A549 (cell line): ENCODE measurements around the gene SHANK2. TPM values are rescaled to one million over a fixed set of nuclear protein-coding genes. Genes with fewer than 3 reads are reported as not detected.

Experiments used
- ATAC-seq, 2 experiments: fragments of 200-7000 bp in 1 of 2; fragments of >200 bp in 1 of 2; cut with Nextera tagmentation in 1 of 2; cut with Tn5 transposase in 1 of 2; 3 replicates each; pipeline versions ENCODE4 v1.8.0 to v1.9.1; 2018 to 2020; ENCODE audit warnings: mild to moderate bottlenecking in 1 of 2, moderate library complexity in 1 of 2
- CTCF ChIA-PET: fragments of 300-600 bp; sonication (Branson Sonifier 250); formaldehyde crosslinking; extraction: SDS; loops from one replicate; lab custom pipeline; 2021; ENCODE audit warnings: antibody characterized with exemption, inconsistent platforms; lab: Yijun Ruan, JAX
- POLR2A ChIA-PET: fragments of 350-600 bp; formaldehyde crosslinking; extraction: SDS; loops from one replicate; lab custom pipeline; 2021; ENCODE audit warnings: antibody characterized with exemption, inconsistent platforms; lab: Yijun Ruan, JAX
- DNase-seq, 2 experiments: peaks; one replicate each; pipeline versions ENCODE4 v3.0.0 to v3.0.0-alpha.2; 2011 to 2016; ENCODE audit warnings: low read depth in 1 of 2, low spot score in 1 of 2
- FAIRE-seq: peaks from 2 replicates; lab custom pipeline; 2011; peaks lifted over from hg19 to GRCh38; lab: Jason Lieb, UNC
- H3K27ac ChIP-seq, 2 experiments: fragments of >200 bp; sonication (Bioruptor Twin); formaldehyde crosslinking; 3 replicates each; pipeline ENCODE4 v1.5.1; 2016 to 2017
- H3K4me1 ChIP-seq: fragments of >200 bp; sonication (Bioruptor Twin); formaldehyde crosslinking; 3 replicates; pipeline ENCODE4 v1.6.1; 2016
- H3K4me2 ChIP-seq: fragments of >200 bp; sonication (Bioruptor Twin); formaldehyde crosslinking; 3 replicates; pipeline ENCODE4 v1.6.1; 2016
- H3K4me3 ChIP-seq: fragments of >200 bp; sonication (Bioruptor Twin); formaldehyde crosslinking; 3 replicates; pipeline ENCODE4 v1.5.1; 2016
- H3K9me3 ChIP-seq: fragments of >200 bp; sonication (Bioruptor Twin); formaldehyde crosslinking; 3 replicates; pipeline ENCODE4 v1.6.1; 2016
- ATOH8 ChIP-seq: fragments of 250-450 bp; sonication (Bioruptor Pico); IDR thresholded peaks from 2 replicates; pipeline ENCODE4 v1.5.0; 2020; ENCODE audit warnings: low read depth, mild to moderate bottlenecking, moderate library complexity
- CBX2 ChIP-seq: fragments of 200-600 bp; sonication (generic); IDR thresholded peaks from 2 replicates; pipeline ENCODE4 v1.6.1; 2016; ENCODE audit warnings: low read depth, mild to moderate bottlenecking, borderline replicate concordance
- CBX8 ChIP-seq: fragments of 200-600 bp; sonication (generic); IDR thresholded peaks from 2 replicates; pipeline ENCODE4 v1.6.1; 2016
- CHD2 ChIP-seq: fragments of 150-350 bp; IDR thresholded peaks from 2 replicates; pipeline ENCODE4 v1.6.1; 2014; ENCODE audit warnings: low read length; ENCODE audit not compliant: partially characterized antibody
- EHF ChIP-seq: fragments of 250-450 bp; sonication (Bioruptor Pico); IDR thresholded peaks from 2 replicates; pipeline ENCODE4 v1.5.0; 2020; ENCODE audit warnings: mild to moderate bottlenecking
- EP300 ChIP-seq, 2 experiments: fragments of >200 bp; sonication (Bioruptor Twin); formaldehyde crosslinking; IDR thresholded peaks; 2 replicates in 1 of 2; 3 replicates in 1 of 2; pipeline ENCODE4 v1.6.1; 2016 to 2017
- FOXS1 ChIP-seq: fragments of 250-450 bp; sonication (Bioruptor Pico); IDR thresholded peaks from 2 replicates; pipeline ENCODE4 v1.5.0; 2020; ENCODE audit warnings: mild to moderate bottlenecking, moderate library complexity
- HDAC2 ChIP-seq: fragments of 200-600 bp; sonication (generic); IDR thresholded peaks from 2 replicates; pipeline ENCODE4 v1.6.1; 2016
- HES2 ChIP-seq: fragments of >200 bp; sonication (Bioruptor Twin); formaldehyde crosslinking; IDR thresholded peaks from 2 replicates; pipeline ENCODE4 v1.6.1; 2016
- HEYL ChIP-seq: fragments of 250-450 bp; sonication (Bioruptor Pico); IDR thresholded peaks from 2 replicates; pipeline ENCODE4 v1.8.0; 2021; ENCODE audit warnings: mild to moderate bottlenecking, moderate library complexity
- KDM5A ChIP-seq: fragments of 200-600 bp; sonication (generic); IDR thresholded peaks from 2 replicates; pipeline ENCODE4 v1.6.1; 2016; ENCODE audit warnings: antibody characterized with exemption, mild to moderate bottlenecking
- MAFK ChIP-seq: fragments of 450-650 bp; IDR thresholded peaks from 2 replicates; pipeline ENCODE4 v1.6.1; 2014; ENCODE audit not compliant: partially characterized antibody
- NPAS2 ChIP-seq: fragments of 250-450 bp; sonication (Bioruptor Pico); IDR thresholded peaks from 2 replicates; pipeline ENCODE4 v1.8.0; 2022; ENCODE audit warnings: mild to moderate bottlenecking, moderate library complexity, borderline replicate concordance
- NR3C1 ChIP-seq: fragments of >200 bp; sonication (Bioruptor Twin); formaldehyde crosslinking; IDR thresholded peaks from 3 replicates; pipeline ENCODE4 v1.6.1; 2017
- PHF8 ChIP-seq: fragments of 200-600 bp; sonication (generic); IDR thresholded peaks from 2 replicates; pipeline ENCODE4 v1.6.1; 2016; ENCODE audit warnings: low read depth, mild to moderate bottlenecking, antibody characterized with exemption, moderate library complexity, borderline replicate concordance
- RFX5 ChIP-seq: fragments of 450-650 bp; IDR thresholded peaks from 2 replicates; pipeline ENCODE4 v1.7.1; 2014; ENCODE audit warnings: antibody characterized with exemption, mild to moderate bottlenecking, moderate library complexity
- SREBF2 ChIP-seq: fragments of 450-650 bp; IDR thresholded peaks from 2 replicates; pipeline ENCODE4 v1.6.1; 2014; ENCODE audit warnings: mild to moderate bottlenecking, moderate library complexity
- TFCP2L1 ChIP-seq: fragments of 250-450 bp; sonication (Bioruptor Pico); IDR thresholded peaks from 2 replicates; pipeline ENCODE4 v1.5.0; 2021; ENCODE audit warnings: mild to moderate bottlenecking
- ZFP36 ChIP-seq: fragments of 450-650 bp; IDR thresholded peaks from 2 replicates; pipeline ENCODE4 v1.6.1; 2014; ENCODE audit warnings: borderline replicate concordance; ENCODE audit not compliant: partially characterized antibody
- ZNF302 ChIP-seq: fragments of 250-450 bp; sonication (Bioruptor Pico); IDR thresholded peaks from 2 replicates; pipeline ENCODE4 v1.9.0; 2021; ENCODE audit warnings: inconsistent platforms, mild to moderate bottlenecking, moderate library complexity
- WGBS: methylation state at CpG from one replicate; pipeline ENCODE4 v1.1.6; 2017; ENCODE audit errors: missing lambda C conversion rate; 5-methylcytosine and 5-hydroxymethylcytosine counted together
- polyA plus RNA-seq, 4 experiments: library from polyadenylated mRNA; depleted of rRNA in 3 of 4; stranded (reverse); fragments of >200 nt; fragmentation: RNase III in 1 of 4; extraction: RNeasy Plus Mini Kit Qiagen cat#74134 plus additional on column Dnase treatment in 1 of 4; gene quantifications; 2 replicates in 3 of 4; 3 replicates in 1 of 4; pipeline ENCODE4 v1.2.3, GENCODE V29; 2011 to 2017
- TF ChIP-seq, protein P1 (sequence below): fragments of 150-350 bp; IDR thresholded peaks from 2 replicates; pipeline ENCODE4 v1.6.1; 2014; ENCODE audit warnings: low read depth, mild to moderate bottlenecking, low read length
- TF ChIP-seq, protein P2 (sequence below): IDR thresholded peaks from 2 replicates; pipeline ENCODE4 v1.6.1; 2012; ENCODE audit warnings: low read depth, borderline replicate concordance
- TF ChIP-seq, protein P3 (sequence below): fragments of 200-600 bp; sonication (generic); IDR thresholded peaks from 2 replicates; pipeline ENCODE4 v1.6.1; 2016; ENCODE audit warnings: antibody characterized with exemption, mild to moderate bottlenecking, moderate library complexity

SHANK2 gene
- polyA plus RNA-seq, 2 of the 4 experiments (the other 2 are of a cell fraction) = 5.3 to 7.6 TPM

DNA sequence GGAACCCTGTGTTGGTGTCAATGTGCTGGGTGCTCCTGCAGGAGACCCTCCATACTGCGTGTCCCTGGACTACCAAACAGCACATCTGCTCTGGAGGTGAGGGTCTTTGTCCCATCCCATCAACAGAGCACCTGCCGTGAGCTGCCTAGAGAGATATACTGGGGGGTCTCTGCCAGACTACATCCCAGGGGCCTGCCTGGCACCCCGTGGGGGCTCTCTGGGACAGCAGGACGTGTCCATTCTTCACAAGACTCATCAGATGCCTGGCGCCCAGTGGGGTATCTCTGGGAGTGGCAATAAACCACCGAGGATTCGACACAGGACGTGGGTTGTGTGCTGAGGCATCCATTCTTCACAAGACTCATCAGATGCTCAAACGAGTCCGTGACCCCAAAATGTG, 42.7 kb downstream of the SHANK2 start:
- no peak for DNase-seq
- peaks cover 10% of the 10 kb centered on the region; the same call in 2 of the 3 replicates for H3K9me3 ChIP-seq
- 94% methylated on average over 10 of the region's 10 CpGs for WGBS
- H3K4me3 ChIP-seq = no peak overlapping the region
- H3K4me1 ChIP-seq = no peaks in the 10 kb centered on the region
- no peak overlapping the region for H3K4me2 ChIP-seq
- TF ChIP-seq, protein P1, sequence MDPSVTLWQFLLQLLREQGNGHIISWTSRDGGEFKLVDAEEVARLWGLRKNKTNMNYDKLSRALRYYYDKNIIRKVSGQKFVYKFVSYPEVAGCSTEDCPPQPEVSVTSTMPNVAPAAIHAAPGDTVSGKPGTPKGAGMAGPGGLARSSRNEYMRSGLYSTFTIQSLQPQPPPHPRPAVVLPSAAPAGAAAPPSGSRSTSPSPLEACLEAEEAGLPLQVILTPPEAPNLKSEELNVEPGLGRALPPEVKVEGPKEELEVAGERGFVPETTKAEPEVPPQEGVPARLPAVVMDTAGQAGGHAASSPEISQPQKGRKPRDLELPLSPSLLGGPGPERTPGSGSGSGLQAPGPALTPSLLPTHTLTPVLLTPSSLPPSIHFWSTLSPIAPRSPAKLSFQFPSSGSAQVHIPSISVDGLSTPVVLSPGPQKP = no peak
- TF ChIP-seq CBX2 (no peak), SREBF2 (no peak), HEYL (CRISPR knock-in tag) (no peak), PHF8 (no peak), HDAC2 (no peak), KDM5A (no peak)
- TF ChIP-seq, protein P2, sequence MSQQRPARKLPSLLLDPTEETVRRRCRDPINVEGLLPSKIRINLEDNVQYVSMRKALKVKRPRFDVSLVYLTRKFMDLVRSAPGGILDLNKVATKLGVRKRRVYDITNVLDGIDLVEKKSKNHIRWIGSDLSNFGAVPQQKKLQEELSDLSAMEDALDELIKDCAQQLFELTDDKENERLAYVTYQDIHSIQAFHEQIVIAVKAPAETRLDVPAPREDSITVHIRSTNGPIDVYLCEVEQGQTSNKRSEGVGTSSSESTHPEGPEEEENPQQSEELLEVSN = no peak
- TF ChIP-seq, all 56 proteins: peak for 0
- no peak overlapping the region for H3K27ac ChIP-seq
- no peak for ATAC-seq
- no peak for FAIRE-seq
- POLR2A ChIA-PET = no interaction called here
- CTCF ChIA-PET = interaction anchor here (1.6 kb wide), 1 partner anchor 43 kb away, joined by 3 read pairs; the partner anchor contains the start of gene SHANK2

DNA sequence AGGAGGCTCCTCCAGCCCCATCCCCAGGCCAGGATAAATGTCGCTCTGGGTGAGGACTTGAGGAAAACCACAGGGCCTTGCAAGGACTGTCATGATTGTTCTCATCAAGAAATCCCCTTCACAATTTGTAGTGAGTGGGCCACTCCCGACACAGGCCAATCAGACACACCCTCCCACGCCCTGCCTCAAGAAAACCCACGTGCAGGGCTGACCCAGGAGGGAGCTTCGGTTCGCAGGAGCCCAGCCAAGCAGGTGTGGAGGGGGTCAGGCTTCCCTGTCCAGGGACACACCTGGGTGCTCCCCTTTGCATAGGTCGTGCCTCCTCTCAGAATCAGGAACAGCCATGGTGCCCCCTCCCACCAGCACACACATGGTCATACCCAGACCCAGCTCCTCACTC, 43.2 kb downstream of the SHANK2 start:
- 90% methylated on average over 4 of the region's 7 CpGs for WGBS
- H3K4me1 ChIP-seq = no peaks in the 10 kb centered on the region
- TF ChIP-seq, protein P1 = no peak
- TF ChIP-seq CHD2 = no peak
- no peak for TF ChIP-seq FOXS1 (CRISPR knock-in tag)
- no peak for TF ChIP-seq ATOH8 (CRISPR knock-in tag)
- TF ChIP-seq ZNF302 = no peak
- no peak for TF ChIP-seq NPAS2 (CRISPR knock-in tag)
- no peak for TF ChIP-seq EP300 (IDR thresholded peaks at IDR 0.05)
- TF ChIP-seq RFX5 = no peak
- no peak for TF ChIP-seq MAFK
- no peak for TF ChIP-seq CBX8
- TF ChIP-seq HES2 = no peak
- TF ChIP-seq NR3C1 = no peak
- no peak for TF ChIP-seq CBX2
- TF ChIP-seq TFCP2L1 (CRISPR knock-in tag) = no peak
- TF ChIP-seq, protein P3, sequence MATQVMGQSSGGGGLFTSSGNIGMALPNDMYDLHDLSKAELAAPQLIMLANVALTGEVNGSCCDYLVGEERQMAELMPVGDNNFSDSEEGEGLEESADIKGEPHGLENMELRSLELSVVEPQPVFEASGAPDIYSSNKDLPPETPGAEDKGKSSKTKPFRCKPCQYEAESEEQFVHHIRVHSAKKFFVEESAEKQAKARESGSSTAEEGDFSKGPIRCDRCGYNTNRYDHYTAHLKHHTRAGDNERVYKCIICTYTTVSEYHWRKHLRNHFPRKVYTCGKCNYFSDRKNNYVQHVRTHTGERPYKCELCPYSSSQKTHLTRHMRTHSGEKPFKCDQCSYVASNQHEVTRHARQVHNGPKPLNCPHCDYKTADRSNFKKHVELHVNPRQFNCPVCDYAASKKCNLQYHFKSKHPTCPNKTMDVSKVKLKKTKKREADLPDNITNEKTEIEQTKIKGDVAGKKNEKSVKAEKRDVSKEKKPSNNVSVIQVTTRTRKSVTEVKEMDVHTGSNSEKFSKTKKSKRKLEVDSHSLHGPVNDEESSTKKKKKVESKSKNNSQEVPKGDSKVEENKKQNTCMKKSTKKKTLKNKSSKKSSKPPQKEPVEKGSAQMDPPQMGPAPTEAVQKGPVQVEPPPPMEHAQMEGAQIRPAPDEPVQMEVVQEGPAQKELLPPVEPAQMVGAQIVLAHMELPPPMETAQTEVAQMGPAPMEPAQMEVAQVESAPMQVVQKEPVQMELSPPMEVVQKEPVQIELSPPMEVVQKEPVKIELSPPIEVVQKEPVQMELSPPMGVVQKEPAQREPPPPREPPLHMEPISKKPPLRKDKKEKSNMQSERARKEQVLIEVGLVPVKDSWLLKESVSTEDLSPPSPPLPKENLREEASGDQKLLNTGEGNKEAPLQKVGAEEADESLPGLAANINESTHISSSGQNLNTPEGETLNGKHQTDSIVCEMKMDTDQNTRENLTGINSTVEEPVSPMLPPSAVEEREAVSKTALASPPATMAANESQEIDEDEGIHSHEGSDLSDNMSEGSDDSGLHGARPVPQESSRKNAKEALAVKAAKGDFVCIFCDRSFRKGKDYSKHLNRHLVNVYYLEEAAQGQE = no peak
- TF ChIP-seq ZFP36 = no peak
- no peak for TF ChIP-seq PHF8
- TF ChIP-seq EHF (CRISPR knock-in tag) = no peak
- peaks cover 10% of the 10 kb centered on the region; the same call in 2 of the 3 replicates for H3K9me3 ChIP-seq
- FAIRE-seq (no peak), ATAC-seq (no peak), DNase-seq (no peak)
- ChIA-PET CTCF (interaction anchor here (1.6 kb wide), 1 partner anchor 44 kb away, joined by 3 read pairs; the partner anchor contains the start of gene SHANK2), POLR2A (no interaction called here)
- no peak overlapping the region for H3K4me2 ChIP-seq
- H3K4me3 ChIP-seq = no peak overlapping the region
- H3K27ac ChIP-seq = no peak overlapping the region
